ENCODE data around the gene WASHC3.

WASHC3 gene

DNA sequence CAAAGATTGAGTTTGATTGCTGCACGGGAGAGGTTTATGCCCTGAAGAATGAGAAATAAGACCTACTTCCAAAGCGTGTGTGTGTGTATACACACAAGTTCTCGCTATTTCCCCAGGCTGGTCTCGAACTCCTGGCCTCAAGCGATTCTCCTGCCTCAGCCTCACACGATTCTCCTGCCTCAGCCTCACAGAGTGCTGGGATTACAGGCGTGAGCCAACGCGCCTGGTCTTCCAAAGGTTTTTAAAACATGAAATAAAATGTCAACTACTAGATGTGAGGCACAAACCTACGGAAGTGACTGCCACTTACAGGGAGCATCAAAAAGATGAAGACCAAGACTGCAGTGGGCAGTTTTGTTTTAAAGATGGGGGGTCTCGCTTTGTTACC, 622 bp upstream of the WASHC3 start:
- Mint-ChIP-seq H3K27ac (peak overlapping the region; percentile 100), H3K4me1 (ENCODE audit: low read depth) (peaks cover 41% of the 10 kb centered on the region), H3K9me3 (no peaks in the 10 kb centered on the region), H3K4me3 (peak overlapping the region; percentile 98), H3K36me3 (ENCODE audit: low read depth) (peaks cover 29% of the 10 kb centered on the region), H3K27me3 (ENCODE audit: low read depth) (no peaks in the 10 kb centered on the region)

DNA sequence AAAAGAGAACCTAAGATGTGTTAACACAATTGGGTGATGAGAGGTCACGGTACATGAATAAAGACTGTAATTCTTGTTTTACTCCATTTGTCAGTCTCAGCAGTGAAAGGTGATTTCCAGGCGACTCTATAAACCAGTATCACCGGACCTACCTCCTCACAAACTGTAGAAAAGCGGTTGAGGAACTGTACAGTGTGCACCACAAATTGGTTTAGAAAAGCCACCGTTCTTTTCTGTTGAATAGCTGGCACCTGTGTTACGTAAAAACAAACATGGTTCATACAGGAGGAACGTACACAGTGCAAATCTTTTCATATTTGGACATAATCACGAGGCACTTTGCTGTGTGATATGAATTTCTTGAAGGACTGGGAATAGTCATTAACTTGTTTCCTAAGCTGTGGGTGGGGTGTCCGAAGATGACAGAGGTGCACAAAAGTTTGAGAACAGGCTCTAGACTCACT, 663 bp downstream of the WASHC3 start:
- Mint-ChIP-seq H3K4me1 (ENCODE audit: low read depth) (peaks cover 45% of the 10 kb centered on the region), H3K36me3 (ENCODE audit: low read depth) (peaks cover 42% of the 10 kb centered on the region), H3K27ac (peak overlapping the region; percentile 100), H3K4me3 (peak overlapping the region; percentile 98), H3K27me3 (ENCODE audit: low read depth) (no peaks in the 10 kb centered on the region), H3K9me3 (no peaks in the 10 kb centered on the region)

DNA sequence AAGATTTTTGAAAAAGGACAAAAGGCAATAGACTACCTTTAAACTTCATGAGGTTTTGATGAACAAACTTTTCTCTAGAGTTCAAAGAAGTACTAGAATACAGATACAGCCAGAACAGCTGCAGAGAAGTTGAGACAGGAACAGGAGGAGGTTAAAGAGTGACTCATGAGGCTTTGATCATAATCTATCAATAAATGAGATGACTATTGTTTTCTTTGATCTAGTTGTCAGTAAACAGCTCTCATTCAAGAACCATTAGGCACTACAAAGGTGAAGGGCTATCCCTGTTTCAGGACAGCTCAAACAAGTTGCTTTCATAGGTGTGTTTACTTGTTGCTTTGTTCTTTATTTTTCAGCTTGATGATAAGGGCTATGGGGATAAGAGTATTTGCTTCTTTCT, 2.4 kb downstream of the WASHC3 start:
- Mint-ChIP-seq H3K4me1 (ENCODE audit: low read depth) (peaks cover 47% of the 10 kb centered on the region), H3K27ac (peak overlapping the region; percentile 62), H3K4me3 (peak overlapping the region; percentile 50), H3K36me3 (ENCODE audit: low read depth) (peaks cover 52% of the 10 kb centered on the region), H3K9me3 (no peaks in the 10 kb centered on the region), H3K27me3 (ENCODE audit: low read depth) (no peaks in the 10 kb centered on the region)

DNA sequence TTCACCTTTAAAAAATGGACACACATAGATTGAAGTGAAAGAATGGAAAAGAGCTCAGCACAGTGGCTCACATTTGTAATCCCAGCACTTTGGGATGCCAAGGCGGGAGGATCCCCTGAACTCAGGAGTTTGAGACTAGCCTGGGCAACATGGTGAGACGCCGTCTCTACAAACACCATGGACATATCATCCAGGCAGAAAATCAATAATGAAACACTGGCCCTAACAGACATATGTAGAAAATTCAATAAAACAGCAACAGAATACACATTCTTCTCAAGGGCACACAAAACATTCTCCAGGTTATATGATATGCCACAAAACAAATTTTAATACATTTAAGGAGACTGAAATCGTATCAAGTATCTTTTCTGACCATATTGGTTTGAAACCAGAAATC, 7.4 kb downstream of the WASHC3 start:
- no peaks in the 10 kb centered on the region for H3K9me3 Mint-ChIP-seq
- peaks cover 36% of the 10 kb centered on the region for H3K4me1 Mint-ChIP-seq (ENCODE audit: low read depth)
- no peak overlapping the region for H3K27ac Mint-ChIP-seq
- peaks cover 62% of the 10 kb centered on the region for H3K36me3 Mint-ChIP-seq (ENCODE audit: low read depth)
- H3K27me3 Mint-ChIP-seq (ENCODE audit: low read depth), result no peaks in the 10 kb centered on the region
- H3K4me3 Mint-ChIP-seq, result no peak overlapping the region

DNA sequence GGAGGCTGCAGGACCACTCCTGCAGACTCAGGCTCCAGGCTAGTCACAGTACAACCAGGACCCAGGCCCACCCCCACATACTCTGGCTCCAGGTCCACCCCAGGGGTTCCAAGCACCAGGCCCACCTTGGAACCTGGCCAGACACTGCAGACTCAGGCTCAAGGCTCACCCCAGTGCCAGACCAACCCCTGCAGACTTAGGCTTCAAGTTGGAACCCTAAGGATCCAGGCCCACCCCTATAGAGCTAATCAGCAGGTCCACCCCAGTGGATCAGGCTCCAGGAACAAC, 8.8 kb downstream of the WASHC3 start:
- no peaks in the 10 kb centered on the region for H3K27me3 Mint-ChIP-seq (ENCODE audit: low read depth)
- H3K4me1 Mint-ChIP-seq (ENCODE audit: low read depth), result peaks cover 29% of the 10 kb centered on the region
- no peak overlapping the region for H3K4me3 Mint-ChIP-seq
- no peaks in the 10 kb centered on the region for H3K9me3 Mint-ChIP-seq
- peaks cover 63% of the 10 kb centered on the region for H3K36me3 Mint-ChIP-seq (ENCODE audit: low read depth)
- no peak overlapping the region for H3K27ac Mint-ChIP-seq

DNA sequence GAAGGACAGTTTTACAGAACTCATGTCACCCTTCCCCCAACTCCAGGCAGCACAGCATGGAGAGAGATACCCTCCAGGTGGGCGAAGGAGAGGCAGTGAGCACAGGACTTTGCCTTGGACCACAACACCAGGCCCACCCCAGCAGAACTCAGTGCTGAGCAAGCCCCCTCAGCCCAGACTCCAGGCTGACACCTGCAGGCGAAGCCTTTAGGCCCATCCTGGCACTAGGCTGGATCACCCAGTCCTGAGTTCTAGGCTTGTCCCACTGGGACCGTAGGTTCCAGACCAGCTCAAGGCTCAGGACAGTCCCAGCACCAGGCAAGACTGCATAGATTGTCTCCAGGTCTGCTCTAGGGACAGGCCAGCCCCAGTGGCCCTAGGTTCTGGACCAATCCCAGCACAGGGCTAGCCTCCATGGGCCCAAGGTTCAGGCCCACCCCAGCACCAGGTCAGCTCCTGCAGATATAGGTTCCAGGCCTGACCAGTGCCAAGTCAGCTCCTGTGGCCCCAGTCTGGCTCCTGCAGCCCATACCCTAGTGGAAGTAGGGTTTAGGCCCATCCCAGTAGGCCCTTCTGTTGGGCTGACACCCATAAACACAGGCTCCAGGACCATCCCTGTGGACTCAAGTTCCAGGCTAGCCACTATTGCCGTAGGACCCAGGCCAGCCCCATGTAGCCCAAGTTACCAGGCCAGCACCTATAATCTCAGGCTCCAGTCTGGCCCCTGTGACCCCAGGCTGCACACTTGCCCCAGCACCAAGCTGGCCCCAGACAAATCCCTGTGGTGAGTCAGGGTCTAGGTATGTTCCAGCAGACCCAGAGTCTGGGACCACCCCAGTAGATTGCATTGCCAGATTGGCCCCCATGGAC, 9.4 kb downstream of the WASHC3 start:
- Mint-ChIP-seq H3K9me3 (no peaks in the 10 kb centered on the region), H3K27me3 (ENCODE audit: low read depth) (no peaks in the 10 kb centered on the region), H3K36me3 (ENCODE audit: low read depth) (peaks cover 59% of the 10 kb centered on the region), H3K27ac (no peak overlapping the region), H3K4me3 (no peak overlapping the region), H3K4me1 (ENCODE audit: low read depth) (peaks cover 27% of the 10 kb centered on the region)

DNA sequence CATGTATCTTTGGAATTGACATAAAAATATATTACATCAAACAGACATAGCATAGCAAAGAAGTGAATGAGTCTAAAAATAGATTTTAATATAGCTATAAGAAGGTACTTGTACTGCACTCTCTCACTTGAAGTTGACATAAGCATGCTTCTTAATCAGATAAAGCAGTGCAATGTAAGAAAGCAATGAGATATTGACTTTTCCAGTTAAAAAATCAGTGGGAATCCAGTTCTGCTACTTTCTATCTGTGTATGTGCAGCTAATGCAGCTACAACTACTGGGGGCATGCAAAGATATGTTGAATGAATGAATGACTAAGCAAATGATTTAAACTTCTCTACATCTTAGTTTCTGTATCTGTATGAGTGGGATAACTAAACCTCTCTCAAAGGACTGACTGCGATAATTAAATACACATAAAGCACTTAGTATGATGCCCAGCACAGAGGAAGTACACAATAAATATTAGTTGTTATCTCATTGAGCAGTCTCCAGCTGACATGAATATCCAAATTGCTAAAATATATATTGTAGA, 10.3 kb downstream of the WASHC3 start:
- H3K4me3 Mint-ChIP-seq, result no peak overlapping the region
- no peaks in the 10 kb centered on the region for H3K9me3 Mint-ChIP-seq
- H3K27ac Mint-ChIP-seq, result no peak overlapping the region
- peaks cover 53% of the 10 kb centered on the region for H3K36me3 Mint-ChIP-seq (ENCODE audit: low read depth)
- H3K4me1 Mint-ChIP-seq (ENCODE audit: low read depth), result peaks cover 25% of the 10 kb centered on the region
- no peaks in the 10 kb centered on the region for H3K27me3 Mint-ChIP-seq (ENCODE audit: low read depth)

DNA sequence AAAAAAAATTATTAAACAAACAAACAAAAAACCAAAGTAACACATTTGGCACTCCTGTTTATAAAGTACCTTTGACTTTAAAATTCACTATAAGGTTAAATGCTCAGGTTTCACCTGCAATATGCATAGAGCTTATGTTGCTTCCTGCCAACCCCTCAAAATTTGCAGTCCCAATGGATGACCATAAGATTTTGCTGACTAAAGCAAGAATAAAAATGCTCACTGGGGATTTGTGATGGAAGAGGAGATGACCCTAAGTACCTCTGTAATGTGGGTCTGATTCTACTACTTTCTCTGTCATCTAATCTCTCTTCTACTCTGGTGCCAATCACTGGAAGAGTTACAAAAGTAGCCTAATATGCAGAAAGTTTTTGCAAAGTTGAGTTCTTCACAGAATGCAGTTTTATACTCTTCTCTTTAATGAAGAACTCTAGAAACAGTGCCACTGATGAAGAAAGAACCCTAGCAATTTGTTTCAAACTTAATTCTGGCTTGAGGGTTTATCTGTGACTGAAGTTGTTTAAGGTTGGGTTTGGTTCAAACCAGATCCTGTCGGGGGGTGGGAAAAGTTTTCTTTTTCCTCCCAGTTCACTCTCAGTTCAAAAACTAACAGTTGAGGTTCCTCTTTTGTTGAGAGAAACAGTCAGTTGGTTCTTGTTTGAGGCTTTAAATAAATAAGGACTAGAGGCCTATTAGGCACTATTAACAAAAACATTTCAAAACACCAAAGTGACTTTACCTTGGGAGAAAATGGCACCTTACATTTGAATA, 10.9 kb downstream of the WASHC3 start:
- Mint-ChIP-seq H3K36me3 (ENCODE audit: low read depth) (peaks cover 47% of the 10 kb centered on the region), H3K27me3 (ENCODE audit: low read depth) (no peaks in the 10 kb centered on the region), H3K4me1 (ENCODE audit: low read depth) (peaks cover 23% of the 10 kb centered on the region), H3K9me3 (no peaks in the 10 kb centered on the region), H3K4me3 (no peak overlapping the region), H3K27ac (no peak overlapping the region)

DNA sequence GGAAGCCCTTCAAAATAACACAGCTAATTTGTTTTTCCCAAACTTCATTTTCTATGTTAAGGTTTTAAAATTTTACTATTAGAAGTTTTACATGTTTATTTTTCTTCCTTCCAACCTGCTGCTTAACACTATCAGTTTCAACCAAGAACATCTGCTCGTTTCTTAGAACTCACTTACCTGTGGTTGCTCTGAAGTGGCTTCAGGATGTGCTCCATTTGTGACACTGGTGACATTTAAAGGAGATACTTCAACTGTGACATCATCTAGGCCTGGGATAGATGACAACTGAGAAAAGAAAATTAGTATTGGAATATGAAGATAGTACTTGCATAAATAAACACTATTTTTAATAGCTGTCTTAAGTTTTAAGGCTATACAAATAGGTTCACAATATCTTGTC, 17.9 kb downstream of the WASHC3 start:
- peaks cover 18% of the 10 kb centered on the region for H3K36me3 Mint-ChIP-seq (ENCODE audit: low read depth)
- peak overlapping the region; percentile 68 for H3K4me3 Mint-ChIP-seq
- no peaks in the 10 kb centered on the region for H3K27me3 Mint-ChIP-seq (ENCODE audit: low read depth)

DNA sequence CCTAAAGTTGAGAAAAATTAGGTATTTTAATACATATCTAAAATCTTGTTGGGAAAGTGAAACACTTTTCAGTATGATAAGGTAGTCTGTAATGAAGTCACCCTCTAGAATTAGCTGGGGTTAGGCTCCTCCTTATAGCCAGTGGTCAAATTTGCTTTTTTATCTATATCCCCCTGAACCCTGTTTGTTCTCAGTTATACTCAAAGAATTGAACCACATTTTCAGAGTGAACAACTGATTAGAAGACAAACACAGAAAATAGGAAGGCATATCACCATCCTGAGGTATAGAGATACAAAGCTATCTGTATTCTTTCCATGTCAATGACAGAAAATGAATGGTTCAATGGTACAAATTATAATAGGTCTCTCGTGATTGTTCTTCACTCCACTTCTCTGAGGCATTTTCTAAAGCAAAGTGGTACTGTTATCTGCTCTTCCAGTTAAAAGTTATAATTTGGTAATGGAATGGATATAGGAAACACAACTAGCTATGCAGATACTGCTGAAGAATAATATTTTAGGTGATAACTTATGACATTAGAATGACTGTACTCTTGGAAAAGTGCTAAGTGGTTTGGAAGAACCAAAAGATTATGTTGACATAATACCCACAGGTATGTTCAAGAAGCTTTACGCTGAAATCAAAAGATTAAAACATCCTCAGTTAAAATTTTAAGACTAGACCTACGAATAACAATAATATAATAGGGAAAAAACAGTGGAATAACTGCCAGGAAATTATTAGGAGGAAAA, 27.6 kb downstream of the WASHC3 start:
- peaks cover 1% of the 10 kb centered on the region for H3K4me1 Mint-ChIP-seq (ENCODE audit: low read depth)
- no peaks in the 10 kb centered on the region for H3K9me3 Mint-ChIP-seq
- H3K27me3 Mint-ChIP-seq (ENCODE audit: low read depth), result no peaks in the 10 kb centered on the region
- no peak overlapping the region for H3K4me3 Mint-ChIP-seq
- H3K36me3 Mint-ChIP-seq (ENCODE audit: low read depth), result peaks cover 40% of the 10 kb centered on the region
- H3K27ac Mint-ChIP-seq, result no peak overlapping the region

More for the DNA sequence above, 17.9 kb downstream of the WASHC3 start:
- H3K27ac Mint-ChIP-seq, result peak overlapping the region; percentile 80
- H3K4me1 Mint-ChIP-seq (ENCODE audit: low read depth), result peaks cover 14% of the 10 kb centered on the region
- H3K9me3 Mint-ChIP-seq, result no peaks in the 10 kb centered on the region

DNA sequence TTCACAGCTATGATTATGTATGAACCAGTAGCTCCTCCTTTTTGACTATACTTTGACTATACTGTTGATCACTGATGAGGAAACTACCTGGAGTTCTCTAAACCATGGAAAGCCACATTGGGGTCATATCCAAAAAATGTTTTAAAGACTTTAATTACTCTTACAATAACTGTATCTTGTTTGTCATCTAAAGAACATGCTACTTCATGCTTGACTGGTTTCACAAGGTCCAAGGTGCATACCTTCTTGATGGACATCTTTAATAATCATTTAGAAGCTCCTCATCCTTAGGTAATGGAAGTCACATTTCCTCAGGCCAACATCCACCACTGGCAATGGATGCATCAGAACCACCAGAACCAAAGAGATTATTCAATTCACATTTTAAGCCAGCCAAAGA, 29.9 kb downstream of the WASHC3 start:
- Mint-ChIP-seq H3K27ac (no peak overlapping the region), H3K9me3 (no peaks in the 10 kb centered on the region), H3K4me1 (ENCODE audit: low read depth) (no peaks in the 10 kb centered on the region), H3K4me3 (no peak overlapping the region), H3K27me3 (ENCODE audit: low read depth) (no peaks in the 10 kb centered on the region), H3K36me3 (ENCODE audit: low read depth) (peaks cover 36% of the 10 kb centered on the region)

DNA sequence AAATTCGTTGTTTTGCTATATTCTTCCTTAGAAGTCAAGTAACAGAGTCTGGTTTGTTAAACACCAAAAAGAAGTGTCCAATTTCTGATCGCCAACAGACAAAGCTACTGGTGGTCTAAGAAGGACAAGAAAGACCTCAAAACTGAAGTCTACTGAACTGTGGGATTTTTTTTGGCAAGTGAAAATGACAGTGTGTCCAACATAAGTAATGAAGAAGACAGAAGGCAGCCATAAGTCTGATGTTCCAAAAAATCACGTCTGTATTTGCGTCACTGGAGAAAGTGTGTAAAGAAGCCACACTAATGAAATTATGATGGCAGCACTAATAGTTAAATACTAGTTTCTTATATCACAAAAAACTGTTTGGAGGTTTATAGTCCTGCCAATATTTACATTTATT, 32.6 kb downstream of the WASHC3 start:
- H3K27me3 Mint-ChIP-seq (ENCODE audit: low read depth), result no peaks in the 10 kb centered on the region
- peaks cover 23% of the 10 kb centered on the region for H3K36me3 Mint-ChIP-seq (ENCODE audit: low read depth)
- no peak overlapping the region for H3K4me3 Mint-ChIP-seq
- no peaks in the 10 kb centered on the region for H3K4me1 Mint-ChIP-seq (ENCODE audit: low read depth)
- no peaks in the 10 kb centered on the region for H3K9me3 Mint-ChIP-seq
- no peak overlapping the region for H3K27ac Mint-ChIP-seq

DNA sequence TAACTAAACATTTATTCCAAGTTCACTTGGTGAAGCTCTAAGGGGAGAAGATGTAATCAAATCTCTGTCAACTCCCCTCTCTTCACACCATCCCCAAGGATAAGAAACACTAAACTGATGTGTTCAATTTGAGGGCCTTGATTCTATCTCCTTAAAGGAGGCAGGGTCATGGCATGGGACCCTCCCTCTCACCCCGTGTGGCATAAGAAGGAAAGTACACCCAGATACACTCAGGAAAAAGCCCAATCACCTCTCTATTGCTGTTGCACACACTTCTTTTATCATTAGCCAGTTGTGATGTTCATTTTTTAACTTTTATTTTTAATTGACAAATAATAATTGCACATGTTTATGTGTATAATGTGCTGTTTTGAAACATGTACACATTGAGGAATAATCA, 35.1 kb downstream of the WASHC3 start:
- Mint-ChIP-seq H3K36me3 (ENCODE audit: low read depth) (peaks cover 14% of the 10 kb centered on the region), H3K9me3 (no peaks in the 10 kb centered on the region), H3K4me3 (no peak overlapping the region), H3K27ac (no peak overlapping the region), H3K4me1 (ENCODE audit: low read depth) (no peaks in the 10 kb centered on the region), H3K27me3 (ENCODE audit: low read depth) (no peaks in the 10 kb centered on the region)

DNA sequence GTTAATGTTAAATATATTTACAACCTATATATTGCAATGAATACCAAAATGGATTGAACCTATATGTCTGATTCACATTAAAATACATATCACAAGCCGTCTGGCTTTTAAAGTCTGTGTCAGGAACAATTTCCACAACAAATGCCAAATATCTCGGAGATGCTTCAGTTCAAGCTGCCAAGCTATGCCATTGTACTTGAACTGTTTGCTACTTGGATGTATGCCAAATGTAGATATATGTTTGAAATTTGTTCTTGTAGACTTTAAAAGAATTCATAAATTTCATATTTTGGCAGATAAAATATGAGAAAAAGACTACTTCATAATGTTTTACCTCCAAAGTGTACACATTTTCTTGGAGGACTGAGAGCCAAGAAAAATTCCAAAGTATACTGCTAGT, 37.0 kb downstream of the WASHC3 start:
- H3K27ac Mint-ChIP-seq, result no peak overlapping the region
- H3K36me3 Mint-ChIP-seq (ENCODE audit: low read depth), result peaks cover 19% of the 10 kb centered on the region
- H3K4me1 Mint-ChIP-seq (ENCODE audit: low read depth), result no peaks in the 10 kb centered on the region
- H3K4me3 Mint-ChIP-seq, result no peak overlapping the region
- H3K9me3 Mint-ChIP-seq, result no peaks in the 10 kb centered on the region
- H3K27me3 Mint-ChIP-seq (ENCODE audit: low read depth), result no peaks in the 10 kb centered on the region

Data from T-helper 1 cell treated with Interleukin-12 subunit alpha and Interleukin-12 subunit beta and Interleukin-4 antibody, amounts not matched to agents 30 μg/mL and 1 μg/mL, for 36 hours (primary cell).